NCI-H510A (cell line): ENCODE data around the gene RBM12.

Source experiments
- DNase-seq: peaks from one replicate; lab custom pipeline; 2025; lab: John Stamatoyannopoulos, UW

Gene RBM12

DNA sequence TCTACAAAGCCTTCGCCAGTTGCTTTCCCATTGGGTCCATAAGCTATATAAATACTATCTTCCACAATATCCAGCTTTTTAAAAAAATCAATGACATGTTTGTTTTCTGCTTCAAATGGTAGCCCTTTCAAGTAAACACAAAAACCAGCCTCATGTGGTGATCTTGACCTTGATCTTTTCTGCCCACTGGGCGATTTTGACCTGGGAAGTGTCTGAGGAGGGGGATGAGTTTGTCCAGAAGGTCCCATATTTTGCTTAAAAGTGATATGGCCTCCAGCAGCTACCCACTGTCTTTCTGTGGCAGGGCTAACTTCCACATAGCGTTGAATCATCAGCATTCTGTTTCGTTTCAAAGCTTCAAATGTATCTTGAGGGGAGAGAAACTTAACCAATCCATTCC, 10.8 kb downstream of the RBM12 start:
- DNase-seq = no peak

DNA sequence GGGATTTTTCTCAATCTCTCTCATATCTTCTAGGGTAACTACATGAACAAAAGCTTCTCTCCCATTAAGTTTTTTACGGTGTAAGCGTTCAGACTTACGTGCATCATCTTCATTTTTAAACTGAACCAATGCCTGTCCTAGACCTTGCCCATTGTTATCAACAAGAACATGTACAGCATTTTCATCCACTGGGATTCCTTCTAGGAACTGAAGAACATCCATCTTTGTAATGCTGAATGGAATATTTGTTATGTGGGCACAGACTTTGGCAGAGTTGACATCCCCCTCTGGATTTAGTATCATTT, 11.3 kb downstream of the RBM12 start:
- DNase-seq = no peak

DNA sequence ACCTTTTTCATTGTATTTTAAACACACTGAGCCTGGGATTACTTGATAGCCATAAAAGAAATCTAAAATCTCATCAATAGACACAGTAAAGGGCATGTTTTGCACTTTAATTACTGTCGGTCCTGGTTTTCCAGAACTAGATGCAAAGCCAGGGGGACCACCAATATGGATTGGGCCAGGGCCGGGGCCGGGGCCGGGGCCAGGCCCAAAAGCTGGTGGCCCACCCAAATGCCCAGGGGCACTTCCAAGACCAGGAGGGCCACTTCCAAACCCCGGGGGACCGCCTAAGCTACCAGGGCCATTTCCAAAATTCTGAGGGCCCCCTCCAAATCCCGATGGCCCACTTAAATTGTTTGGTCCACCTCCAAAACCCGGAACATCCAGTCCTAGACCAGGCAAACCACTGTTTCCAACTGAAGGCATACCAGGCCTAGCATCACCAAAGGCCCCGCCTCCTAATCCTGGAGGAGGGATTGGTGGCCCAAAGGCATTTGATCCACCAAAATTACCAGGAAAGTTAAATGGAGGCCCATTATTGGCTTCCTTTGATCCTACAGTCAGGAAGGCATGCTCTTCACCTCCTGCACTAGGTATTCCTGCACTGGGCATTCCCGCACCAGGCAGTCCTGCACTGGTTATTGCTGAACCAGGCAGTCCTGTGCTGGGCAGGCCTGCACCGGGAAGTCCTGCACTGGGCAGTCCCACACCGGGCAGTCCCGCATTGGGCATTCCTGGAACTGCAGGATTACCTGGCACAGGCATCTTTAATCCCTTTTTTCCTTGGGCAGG, 11.9 kb downstream of the RBM12 start:
- no peak for DNase-seq

DNA sequence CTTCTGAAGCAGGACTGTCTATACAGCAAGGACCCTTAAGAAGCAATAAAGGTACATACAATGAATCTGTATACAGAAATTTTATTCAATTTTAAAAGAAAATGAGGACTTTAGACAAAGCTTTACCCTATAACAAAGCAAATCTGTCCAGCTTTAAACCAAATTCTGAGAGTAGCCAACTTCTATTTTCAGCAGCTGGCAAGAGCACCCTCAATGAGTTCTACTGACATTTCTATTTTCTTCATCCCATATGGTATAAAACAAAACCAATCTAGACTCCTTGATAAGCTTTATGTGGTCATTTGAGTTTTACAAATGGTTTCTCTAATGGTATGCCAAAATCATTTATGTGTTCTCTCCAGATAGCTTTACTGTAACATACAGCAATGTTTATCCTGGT, 12.7 kb downstream of the RBM12 start:
- no peak for DNase-seq

DNA sequence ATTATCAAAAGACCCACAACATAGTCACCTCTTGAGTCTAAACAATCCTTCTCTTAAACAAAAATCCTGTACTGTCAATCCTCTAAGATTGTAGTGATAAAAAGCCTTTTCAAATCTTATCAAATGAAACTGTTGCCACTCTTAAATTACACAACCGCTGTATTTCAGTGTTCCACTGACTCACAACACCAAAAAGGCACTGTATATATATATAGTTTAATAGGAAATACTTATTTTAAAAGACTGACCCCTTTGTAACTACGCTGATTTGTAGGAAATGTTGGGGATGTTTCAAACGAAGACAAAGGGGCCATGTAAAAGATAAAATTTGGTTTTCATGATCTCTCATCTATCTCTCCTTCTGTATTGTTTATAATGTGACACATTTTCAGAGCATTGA, 14.1 kb downstream of the RBM12 start:
- DNase-seq = no peak

DNA sequence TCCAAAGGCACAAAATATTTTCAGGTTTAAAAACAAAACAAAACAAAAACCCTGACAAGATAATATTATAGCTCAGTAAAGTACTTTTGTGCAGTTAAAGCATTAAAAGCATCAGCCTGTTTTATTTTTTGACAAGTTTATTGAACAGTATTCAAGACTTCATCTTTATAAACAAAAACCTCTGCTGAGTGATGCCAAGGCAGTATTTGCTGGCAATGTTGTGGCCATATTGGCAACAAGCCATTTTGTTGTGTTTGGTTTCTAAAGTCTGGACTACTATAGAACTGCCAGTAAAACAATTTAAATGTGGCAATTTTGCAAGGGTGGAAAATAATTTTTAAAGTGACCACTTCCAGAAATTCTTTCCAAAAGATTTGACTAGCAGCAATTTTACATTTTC, 15.9 kb downstream of the RBM12 start:
- no peak for DNase-seq

- DNase-seq = no peak
These were observed 19.9 kb downstream of the RBM12 start for GRCh38 chr20:35644806-35645205.

GRCh38 chr20:35643045-35643444, 21.7 kb downstream of the RBM12 start:
- DNase-seq = no peak

DNA sequence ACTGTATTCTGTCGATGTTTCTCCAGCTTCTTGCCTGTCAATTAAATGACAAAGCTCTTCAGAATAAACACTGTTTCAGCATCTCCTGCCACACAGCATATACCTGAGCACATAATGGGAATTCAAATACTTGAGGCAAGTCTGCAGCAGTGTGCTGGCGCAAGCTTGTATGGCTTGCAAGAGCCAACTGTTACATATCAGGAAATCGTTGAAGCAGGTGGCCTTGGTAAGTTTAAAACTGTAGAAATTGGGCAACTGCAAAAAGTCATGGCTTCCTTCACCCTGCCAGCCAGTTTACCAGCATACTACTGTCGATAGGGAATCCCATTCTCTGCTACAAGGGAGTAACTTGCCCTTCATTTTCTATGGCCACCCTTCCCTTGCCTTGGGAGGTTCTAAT, 23.0 kb downstream of the RBM12 start:
- DNase-seq = no peak

DNA sequence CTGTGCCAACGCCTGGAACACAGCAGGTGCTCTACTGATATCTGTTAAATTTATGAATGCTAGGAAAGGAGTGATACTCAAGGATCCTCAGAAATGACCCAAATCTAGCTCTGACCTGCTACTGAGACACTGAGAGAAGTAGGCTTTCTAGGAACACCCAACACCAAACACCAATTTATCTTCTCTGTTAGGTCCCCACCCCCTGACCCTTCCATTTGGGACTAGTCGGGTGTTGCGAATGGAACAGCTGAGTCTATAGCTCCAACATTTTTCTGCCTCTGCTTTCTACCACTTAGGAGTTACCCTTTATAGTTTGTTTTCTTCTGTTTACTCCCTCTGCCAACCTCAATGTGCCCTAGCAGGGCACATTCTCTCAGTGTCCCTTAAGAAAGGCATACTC, 24.0 kb downstream of the RBM12 start:
- DNase-seq = no peak

DNA sequence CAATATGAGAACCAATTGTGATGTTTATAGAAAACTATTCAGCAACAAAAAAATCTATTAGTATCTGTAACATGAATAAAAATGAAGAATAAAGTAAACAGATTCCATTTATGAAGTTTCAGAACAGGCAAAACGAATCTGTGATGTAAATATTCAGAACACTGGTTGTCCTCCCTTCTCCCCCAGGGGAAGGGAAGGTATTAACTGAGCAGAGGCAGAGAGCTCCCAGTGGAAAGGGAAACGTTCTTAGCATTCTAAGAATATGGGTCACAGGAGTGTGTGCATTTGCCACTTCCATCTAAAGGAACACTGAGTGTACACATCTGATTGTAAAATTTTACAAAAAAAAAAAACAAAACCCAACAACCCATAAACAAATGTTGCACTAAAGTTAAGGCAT, 25.9 kb downstream of the RBM12 start:
- DNase-seq = no peak

DNA sequence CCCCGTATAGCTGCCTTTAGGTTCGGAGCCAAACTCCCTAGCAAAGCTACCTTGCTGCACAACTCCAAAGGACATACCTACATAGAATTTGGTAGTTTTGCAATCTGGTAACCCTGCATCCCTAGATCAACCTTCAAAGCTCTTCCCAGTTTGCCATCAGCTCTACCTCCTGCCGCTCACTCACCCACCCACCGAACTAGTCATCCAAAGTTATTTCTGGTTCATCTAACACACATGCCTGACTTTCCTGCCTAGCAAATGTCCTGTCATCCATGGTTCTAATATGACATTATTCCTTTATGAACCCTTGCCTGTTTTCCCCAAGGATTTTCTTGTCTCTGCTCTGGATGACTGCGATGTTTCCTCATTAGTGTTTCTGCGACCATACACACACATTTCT, 27.4 kb downstream of the RBM12 start:
- no peak for DNase-seq

DNA sequence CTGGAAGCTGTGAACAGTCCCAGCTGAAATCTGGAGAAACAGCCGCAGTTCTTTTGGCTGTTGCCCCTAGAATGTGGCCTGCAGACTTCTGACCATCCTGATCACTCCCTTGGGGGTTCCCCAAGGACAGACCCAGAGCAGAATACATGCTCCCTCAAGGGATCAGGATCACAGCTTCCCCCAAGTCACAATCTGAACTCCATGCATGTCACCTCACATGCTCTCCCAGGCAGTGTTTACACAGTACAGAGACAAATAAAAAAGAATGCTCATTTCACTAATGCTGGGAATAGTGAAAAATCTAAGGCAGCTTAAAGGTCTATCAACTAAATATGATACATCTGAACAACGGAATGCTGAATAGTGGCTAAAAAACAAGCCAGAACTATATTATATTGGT, 28.6 kb downstream of the RBM12 start:
- DNase-seq = no peak

DNA sequence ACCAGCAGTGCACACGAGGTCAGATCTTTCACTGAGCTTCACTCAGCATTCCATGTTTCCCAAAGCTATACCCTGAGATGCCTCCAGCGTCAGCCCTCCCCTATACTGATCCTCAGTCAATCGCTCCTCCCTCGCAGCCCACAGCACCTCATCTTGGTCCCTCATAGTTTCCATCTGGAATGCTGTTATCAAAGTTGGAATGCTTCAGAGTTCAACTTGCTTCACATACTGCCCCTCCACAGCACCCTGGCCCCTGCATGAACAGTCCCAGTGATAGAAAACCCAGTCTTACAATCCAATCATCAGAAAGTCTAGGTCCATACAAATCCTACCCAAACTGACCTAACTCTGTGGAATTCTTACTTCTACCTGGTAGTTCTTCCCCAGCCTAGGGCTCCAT, 29.0 kb downstream of the RBM12 start:
- DNase-seq = no peak

GRCh38 chr20:35632539-35633115, 32.1 kb downstream of the RBM12 start:
- no peak for DNase-seq

GRCh38 chr20:35630636-35631035, 34.1 kb downstream of the RBM12 start:
- DNase-seq = no peak

DNA sequence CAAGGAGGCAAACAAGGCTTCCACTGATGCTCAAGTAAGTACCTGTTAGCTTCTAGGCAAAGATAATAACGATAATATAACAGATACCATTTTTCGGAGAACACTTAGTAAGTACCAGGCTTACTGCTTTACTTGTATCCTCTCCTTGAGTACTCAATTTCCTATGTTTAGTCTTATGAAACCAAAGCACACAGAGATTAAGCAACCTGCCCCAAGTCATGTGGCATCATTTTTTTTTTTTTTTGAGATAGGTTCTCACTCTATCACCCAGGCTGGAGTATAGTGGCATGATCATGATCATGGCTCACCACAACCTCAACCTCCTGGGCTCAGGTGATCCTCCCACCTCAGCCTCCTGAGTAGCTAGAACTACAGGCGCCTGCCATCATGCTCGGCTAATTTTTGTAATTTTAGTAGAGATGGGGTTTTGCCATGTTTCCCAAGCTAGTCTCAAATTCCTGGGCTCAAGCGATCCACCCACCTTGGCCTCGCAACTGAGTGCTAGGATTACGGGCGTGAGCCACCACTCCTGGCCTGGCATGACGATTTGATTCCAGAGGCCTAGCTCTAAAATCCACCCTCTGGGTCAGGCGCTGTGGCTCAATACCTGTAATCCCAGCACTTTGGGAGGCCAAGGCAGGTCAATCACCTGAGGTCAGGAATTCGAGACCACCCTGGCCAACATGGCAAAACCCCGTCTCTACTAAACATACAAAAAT, 35.1 kb downstream of the RBM12 start:
- DNase-seq = no peak

GRCh38 chr20:35627121-35627520, 37.6 kb downstream of the RBM12 start:
- no peak for DNase-seq

DNA sequence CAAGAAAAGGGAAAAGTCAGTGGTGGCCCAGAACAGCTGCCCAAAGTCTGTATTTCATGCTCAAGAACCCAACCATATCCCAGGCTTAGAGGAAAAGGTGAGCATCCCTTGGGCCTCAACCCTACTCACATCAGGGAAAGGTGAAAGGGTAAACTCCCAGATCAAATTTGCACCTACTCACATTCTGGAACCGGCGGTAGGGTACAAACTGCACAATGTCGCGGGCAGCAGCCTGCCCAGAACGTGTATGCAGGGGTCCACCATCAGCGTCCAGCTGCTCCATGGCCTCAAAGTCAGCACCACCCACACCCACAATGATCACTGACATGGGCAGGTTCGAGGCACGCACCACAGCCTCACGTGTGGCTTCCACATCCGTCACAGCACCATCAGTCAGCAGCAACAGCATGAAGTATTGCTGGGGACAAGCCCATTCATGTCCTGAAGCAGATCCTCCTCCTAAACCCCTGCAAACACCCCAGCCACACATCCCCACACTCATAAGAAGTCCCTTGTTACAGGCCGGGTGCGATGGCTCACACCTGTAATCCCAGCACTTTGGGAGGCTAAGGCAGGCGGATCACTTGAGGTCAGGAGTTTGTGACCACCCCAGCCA, 38.2 kb downstream of the RBM12 start:
- DNase-seq = no peak

GRCh38 chr20:35625584-35626385, 38.9 kb downstream of the RBM12 start:
- DNase-seq = no peak

- DNase-seq = no peak
These were observed 43.1 kb downstream of the RBM12 start for GRCh38 chr20:35621560-35621946.

GRCh38 chr20:35620818-35621559, 43.7 kb downstream of the RBM12 start:
- no peak for DNase-seq
